ENCODE data around the gene DRC7. TPM values are rescaled to one million over a fixed set of nuclear protein-coding genes. Genes with fewer than 3 reads are reported as not detected.

DRC7 gene
- total RNA-seq, 1 experiment from 2014 or later, result 0.72 TPM

GRCh38 chr16:57713596-57713995 is 19.0 kb downstream of the DRC7 start:
- no peaks in the 10 kb centered on the region for H3K23me2 ChIP-seq (ENCODE audit: insufficient read length, low read depth, low read length, poor library complexity, severe bottlenecking)
- TF ChIP-seq CTCF (conservative IDR thresholded peaks at IDR 0.05), result no peak
- no peaks in the 10 kb centered on the region for H3K9me3 Mint-ChIP-seq
- H3K4me1 Mint-ChIP-seq, result no peaks in the 10 kb centered on the region
- H2BK20ac ChIP-seq (ENCODE audit: low read depth, low read length, poor library complexity, severe bottlenecking), result no peak overlapping the region
- H3K9ac ChIP-seq (ENCODE audit: extremely low read depth, insufficient read length, low read length), result no peak overlapping the region
- no CpG with 5 or more reads among the region's 8 CpGs for WGBS (ENCODE audit: extremely low coverage, insufficient read length, low lambda C conversion rate)
- no peak for DNase-seq
- no peak overlapping the region for H3K14ac ChIP-seq (ENCODE audit: insufficient read depth, low read length)
- no peaks in the 10 kb centered on the region for H3K36me3 Mint-ChIP-seq (ENCODE audit: insufficient read depth in 1 of 3, low read depth in 3 of 3)
- no peak overlapping the region for H3K23ac ChIP-seq (ENCODE audit: insufficient read length, low read depth, low read length)
- H3K27me3 ChIP-seq (ENCODE audit: insufficient read depth, low read length), result no peaks in the 10 kb centered on the region
- no peaks in the 10 kb centered on the region for H3K79me2 ChIP-seq (ENCODE audit: insufficient read depth, low read length)
- no peak overlapping the region for H3K4me2 ChIP-seq (ENCODE audit: insufficient read depth, insufficient read length, low read length)
- H4K20me1 ChIP-seq (ENCODE audit: control insufficient read depth, insufficient read depth, insufficient read length), result no peaks in the 10 kb centered on the region
- no peak overlapping the region for H2BK5ac ChIP-seq (ENCODE audit: insufficient read length, low read length)
- no peak overlapping the region for H4K8ac ChIP-seq (replicated peaks; ENCODE audit: insufficient read length, low read depth, low read length)
- H2BK120ac ChIP-seq (ENCODE audit: low read depth, low read length, poor library complexity, severe bottlenecking), result no peak overlapping the region
- no peak overlapping the region for H4K5ac ChIP-seq (ENCODE audit: insufficient read length, low read depth, low read length)
- H2AFZ ChIP-seq (ENCODE audit: low read length), result no peak overlapping the region
- H3K9me3 ChIP-seq (ENCODE audit: control insufficient read depth, low read depth, low read length), result no peaks in the 10 kb centered on the region
- H3K56ac ChIP-seq (ENCODE audit: insufficient read length, low read depth, low read length), result no peak overlapping the region
- H2AK5ac ChIP-seq (ENCODE audit: insufficient read length, low read length), result no peak overlapping the region
- no peak overlapping the region for H2BK15ac ChIP-seq (ENCODE audit: low read depth, low read length)
- H3T11ph ChIP-seq (ENCODE audit: low read length), result no peak overlapping the region
- no peaks in the 10 kb centered on the region for H3K4me1 ChIP-seq (ENCODE audit: insufficient read depth, low read length)
- no peaks in the 10 kb centered on the region for H3K79me1 ChIP-seq (ENCODE audit: insufficient read depth, low read depth, low read length, poor library complexity, severe bottlenecking)
- no peak overlapping the region for H3K27ac ChIP-seq (ENCODE audit: insufficient read length, low read depth, low read length)
- peaks cover 24% of the 10 kb centered on the region for H3K27me3 Mint-ChIP-seq (ENCODE audit: low read depth)
- no peak overlapping the region for H2BK12ac ChIP-seq (ENCODE audit: insufficient read length, low read depth, low read length)
- no peak overlapping the region for H3K18ac ChIP-seq (ENCODE audit: insufficient read length, low read depth, low read length)
- no peak overlapping the region for H3K4ac ChIP-seq (ENCODE audit: low read depth, low read length)
- no peak overlapping the region for H3K4me3 Mint-ChIP-seq
- H3K27ac Mint-ChIP-seq, result no peak overlapping the region
- H4K91ac ChIP-seq (ENCODE audit: insufficient read length, low read depth, low read length), result no peak overlapping the region
